Endothelial cell (in vitro differentiated cells): Measurements from ENCODE around the gene TLN1. TPM values are rescaled to one million over a fixed set of nuclear protein-coding genes. Genes with fewer than 3 reads are reported as not detected.
A peak's percentile ranks its signal among the peaks of the same experiment; 100 is the strongest.

Experiments used
- DNase-seq: peaks from one replicate; pipeline ENCODE4 v3.0.0; 2021; ENCODE audit warnings: low spot score
- H3K27ac Mint-ChIP-seq: one replicate; pipeline ENCODE4 v1.8.0; 2021; ENCODE audit warnings: mixed read lengths, inconsistent platforms; ENCODE audit not compliant: unreplicated experiment
- H3K27me3 Mint-ChIP-seq: one replicate; pipeline ENCODE4 v1.8.0; 2021; ENCODE audit warnings: mild to moderate bottlenecking, moderate library complexity, mixed read lengths, inconsistent platforms; ENCODE audit not compliant: unreplicated experiment
- H3K36me3 Mint-ChIP-seq: one replicate; pipeline ENCODE4 v1.8.0; 2021; ENCODE audit warnings: mild to moderate bottlenecking, low read depth, mixed read lengths, inconsistent platforms; ENCODE audit not compliant: unreplicated experiment
- H3K4me1 Mint-ChIP-seq: one replicate; pipeline ENCODE4 v1.8.0; 2021; ENCODE audit warnings: mild to moderate bottlenecking, mixed read lengths, inconsistent platforms; ENCODE audit not compliant: unreplicated experiment
- H3K4me3 Mint-ChIP-seq: one replicate; pipeline ENCODE4 v1.8.0; 2021; ENCODE audit warnings: mild to moderate bottlenecking, mixed read lengths, inconsistent platforms; ENCODE audit not compliant: unreplicated experiment
- H3K9me3 Mint-ChIP-seq: one replicate; pipeline ENCODE4 v1.8.0; 2021; ENCODE audit warnings: mixed read lengths, inconsistent platforms; ENCODE audit not compliant: unreplicated experiment
- CTCF ChIP-seq: fragments of 200-600 bp; sonication (generic); IDR thresholded peaks from one replicate; pipeline ENCODE4 v1.5.0; 2021; ENCODE audit warnings: antibody characterized with exemption; ENCODE audit not compliant: unreplicated experiment
- total RNA-seq: library from RNA; stranded (reverse); fragmentation: NEBNext Ultra II Directional; extraction: Animal tissue kit (Norgen Biotek cat#: 25700); gene quantifications from one replicate; pipeline ENCODE4 v1.2.1, GENCODE V29; 2021; ENCODE audit not compliant: unreplicated experiment

The TLN1 gene
- total RNA-seq, 1 donor from 2014 or later, result 370 TPM

GRCh38 chr9:35767458-35767857 is 35.5 kb upstream of the TLN1 start:
- H3K4me3 Mint-ChIP-seq, result no peak overlapping the region
- no peak for DNase-seq
- H3K27me3 Mint-ChIP-seq, result peaks cover 6% of the 10 kb centered on the region
- no peaks in the 10 kb centered on the region for H3K4me1 Mint-ChIP-seq
- TF ChIP-seq CTCF, result no peak
- no peaks in the 10 kb centered on the region for H3K36me3 Mint-ChIP-seq
- H3K9me3 Mint-ChIP-seq, result no peaks in the 10 kb centered on the region
- no peak overlapping the region for H3K27ac Mint-ChIP-seq

GRCh38 chr9:35766997-35767396 is 35.0 kb upstream of the TLN1 start:
- Mint-ChIP-seq H3K27ac (no peak overlapping the region), H3K4me3 (no peak overlapping the region), H3K27me3 (peaks cover 6% of the 10 kb centered on the region), H3K4me1 (peaks cover 2% of the 10 kb centered on the region), H3K36me3 (no peaks in the 10 kb centered on the region), H3K9me3 (no peaks in the 10 kb centered on the region)
- DNase-seq, result no peak
- no peak for TF ChIP-seq CTCF

GRCh38 chr9:35763803-35764202 is 31.8 kb upstream of the TLN1 start:
- H3K4me1 Mint-ChIP-seq, result peaks cover 26% of the 10 kb centered on the region
- no peaks in the 10 kb centered on the region for H3K36me3 Mint-ChIP-seq
- H3K9me3 Mint-ChIP-seq, result no peaks in the 10 kb centered on the region
- H3K27ac Mint-ChIP-seq, result no peak overlapping the region
- no peak for TF ChIP-seq CTCF
- no peak for DNase-seq
- H3K27me3 Mint-ChIP-seq, result peaks cover 8% of the 10 kb centered on the region
- H3K4me3 Mint-ChIP-seq, result no peak overlapping the region

GRCh38 chr9:35763181-35763580 is 31.2 kb upstream of the TLN1 start:
- Mint-ChIP-seq H3K27me3 (peaks cover 7% of the 10 kb centered on the region), H3K4me1 (peaks cover 32% of the 10 kb centered on the region), H3K9me3 (no peaks in the 10 kb centered on the region), H3K36me3 (no peaks in the 10 kb centered on the region), H3K4me3 (no peak overlapping the region), H3K27ac (no peak overlapping the region)
- no peak for TF ChIP-seq CTCF
- DNase-seq, result no peak

- Mint-ChIP-seq H3K4me3 (peak overlapping the region; percentile 54), H3K27ac (peak overlapping the region; percentile 91), H3K9me3 (no peaks in the 10 kb centered on the region), H3K36me3 (peaks cover 5% of the 10 kb centered on the region), H3K4me1 (peaks cover 51% of the 10 kb centered on the region), H3K27me3 (peaks cover 19% of the 10 kb centered on the region)
- TF ChIP-seq CTCF, result no peak
- DNase-seq, result peak; percentile 28
Observed at GRCh38 chr9:35760651-35761050, 28.7 kb upstream of the TLN1 start.
